ENCODE results near the gene SRGAP3. TPM values are rescaled to one million over a fixed set of nuclear protein-coding genes. Genes with fewer than 3 reads are reported as not detected.
A peak's percentile ranks its signal among the peaks of the same experiment; 100 is the strongest.

Gene SRGAP3
- total RNA-seq, 4 donors from 2014 or later: 13.7 to 27.7 (median 18.5) TPM

DNA sequence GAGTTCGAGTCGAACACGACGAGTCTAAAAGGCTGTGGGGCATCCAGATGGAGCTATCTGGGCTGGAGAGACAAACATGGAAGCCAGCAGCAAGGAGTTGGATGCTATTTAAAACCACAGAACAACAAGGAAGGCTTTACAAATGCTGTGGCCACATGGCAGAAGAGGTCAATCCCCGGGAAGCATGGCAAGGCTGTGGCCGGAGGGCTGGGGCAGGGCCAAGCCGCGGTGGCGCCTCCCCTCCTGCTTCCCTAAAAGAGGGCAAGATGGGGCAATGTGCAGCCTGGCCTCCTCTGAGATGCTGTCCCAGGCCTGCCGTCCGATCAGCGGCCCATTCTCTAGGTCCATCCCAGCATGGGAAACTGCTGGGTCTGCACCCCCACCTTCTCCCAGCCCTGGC is 139.1 kb downstream of the SRGAP3 start:
- no peak for TF ChIP-seq POLR2A (IDR thresholded peaks at IDR 0.05)
- TF ChIP-seq, protein P1, sequence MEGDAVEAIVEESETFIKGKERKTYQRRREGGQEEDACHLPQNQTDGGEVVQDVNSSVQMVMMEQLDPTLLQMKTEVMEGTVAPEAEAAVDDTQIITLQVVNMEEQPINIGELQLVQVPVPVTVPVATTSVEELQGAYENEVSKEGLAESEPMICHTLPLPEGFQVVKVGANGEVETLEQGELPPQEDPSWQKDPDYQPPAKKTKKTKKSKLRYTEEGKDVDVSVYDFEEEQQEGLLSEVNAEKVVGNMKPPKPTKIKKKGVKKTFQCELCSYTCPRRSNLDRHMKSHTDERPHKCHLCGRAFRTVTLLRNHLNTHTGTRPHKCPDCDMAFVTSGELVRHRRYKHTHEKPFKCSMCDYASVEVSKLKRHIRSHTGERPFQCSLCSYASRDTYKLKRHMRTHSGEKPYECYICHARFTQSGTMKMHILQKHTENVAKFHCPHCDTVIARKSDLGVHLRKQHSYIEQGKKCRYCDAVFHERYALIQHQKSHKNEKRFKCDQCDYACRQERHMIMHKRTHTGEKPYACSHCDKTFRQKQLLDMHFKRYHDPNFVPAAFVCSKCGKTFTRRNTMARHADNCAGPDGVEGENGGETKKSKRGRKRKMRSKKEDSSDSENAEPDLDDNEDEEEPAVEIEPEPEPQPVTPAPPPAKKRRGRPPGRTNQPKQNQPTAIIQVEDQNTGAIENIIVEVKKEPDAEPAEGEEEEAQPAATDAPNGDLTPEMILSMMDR (IDR thresholded peaks at IDR 0.05): no peak
- 88 to 92% methylated on average over 12 of the region's 12 CpGs for WGBS, 2 donors
- H3K4me3 ChIP-seq (ENCODE audit: low read depth, poor library complexity, severe bottlenecking): no peak overlapping the region
- no peak for DNase-seq (ENCODE audit: low spot score in 2 of 2)
- intact Hi-C loops (cut with DNase I; ENCODE audit: low total_unique reads): no loop called here

GRCh38 chr3:9109568-9109914 is 139.9 kb downstream of the SRGAP3 start:
- TF ChIP-seq POLR2A (IDR thresholded peaks at IDR 0.05): no peak
- H3K4me3 ChIP-seq (ENCODE audit: low read depth, poor library complexity, severe bottlenecking): no peak overlapping the region

DNA sequence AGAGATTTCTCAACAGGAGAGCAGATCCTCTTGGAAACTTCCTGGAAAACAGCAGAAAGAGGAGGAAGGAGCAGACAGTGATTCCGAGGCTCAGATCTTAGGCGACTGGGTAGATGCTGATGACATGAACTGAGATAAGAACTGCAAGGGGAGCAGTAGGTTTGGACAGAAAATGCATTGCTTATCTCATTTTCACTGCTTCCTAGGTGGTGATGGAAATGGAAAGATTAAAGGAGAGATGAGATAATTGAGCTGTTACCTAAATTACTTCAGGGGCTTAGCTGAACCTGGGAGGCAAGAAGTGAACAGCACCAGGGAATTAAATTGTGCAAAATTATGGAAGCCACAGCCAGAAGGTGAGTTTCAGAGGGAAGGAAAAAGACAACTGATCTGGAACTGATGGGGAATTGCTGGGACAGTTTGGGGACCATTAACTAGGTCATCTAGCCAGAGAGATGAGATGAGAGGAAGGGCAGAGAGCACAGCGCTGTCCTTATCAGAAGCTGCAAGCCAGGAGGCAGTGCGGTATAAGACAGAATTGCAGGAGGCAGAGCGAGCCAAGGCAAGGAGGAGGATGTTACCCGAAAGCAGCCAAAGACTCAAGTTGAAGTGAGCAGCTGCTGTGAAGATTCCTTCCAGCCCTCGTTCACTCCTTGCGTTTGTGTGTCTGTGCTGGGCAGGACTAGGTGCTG is 140.4 kb downstream of the SRGAP3 start:
- no peak for TF ChIP-seq POLR2A (IDR thresholded peaks at IDR 0.05)
- TF ChIP-seq, protein P1 (IDR thresholded peaks at IDR 0.05): no peak
- intact Hi-C loops (cut with DNase I; ENCODE audit: low total_unique reads): no loop called here
- no peak overlapping the region for H3K4me3 ChIP-seq (ENCODE audit: low read depth, poor library complexity, severe bottlenecking)
- whole genome bisulfite sequencing, 2 donors: 78 to 83% methylated on average over 8 of the region's 8 CpGs
- no peak for DNase-seq (ENCODE audit: low spot score in 2 of 2)

More at GRCh38 chr3:9109568-9109914, 139.9 kb downstream of the SRGAP3 start:
- WGBS, 2 donors: 81 to 86% methylated on average over 3 of the region's 3 CpGs
- no peak for DNase-seq (ENCODE audit: low spot score in 2 of 2)
- intact Hi-C loops (cut with DNase I; ENCODE audit: low total_unique reads): no loop called here

DNA sequence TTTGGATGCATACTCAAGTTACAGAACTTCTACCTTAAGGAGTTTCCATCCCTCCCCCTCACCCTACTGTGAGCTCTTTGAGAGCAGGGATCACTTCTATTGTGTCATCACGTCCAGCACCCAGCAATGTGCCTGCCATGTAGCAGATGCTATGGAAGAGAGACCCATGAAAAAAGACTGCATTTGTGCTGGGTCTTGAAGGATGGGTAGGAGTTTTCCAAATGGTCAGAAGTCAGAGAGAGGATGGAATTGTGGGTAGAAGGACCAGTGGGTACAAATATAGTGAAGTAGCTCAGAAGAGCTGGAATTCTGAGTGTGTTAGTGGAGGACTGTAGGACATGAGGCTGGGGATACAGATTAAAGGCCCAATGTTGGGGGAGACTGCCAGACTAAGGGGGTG is 141.7 kb downstream of the SRGAP3 start:
- 96 to 100% methylated on average over 1 of the region's 1 CpG for WGBS, 2 donors
- no peak for TF ChIP-seq POLR2A (IDR thresholded peaks at IDR 0.05)
- TF ChIP-seq, protein P1 (IDR thresholded peaks at IDR 0.05): no peak
- intact Hi-C loops (cut with DNase I; ENCODE audit: low total_unique reads): no loop called here
- no peak for DNase-seq (ENCODE audit: low spot score in 2 of 2)
- no peak overlapping the region for H3K4me3 ChIP-seq (ENCODE audit: low read depth, poor library complexity, severe bottlenecking)

DNA sequence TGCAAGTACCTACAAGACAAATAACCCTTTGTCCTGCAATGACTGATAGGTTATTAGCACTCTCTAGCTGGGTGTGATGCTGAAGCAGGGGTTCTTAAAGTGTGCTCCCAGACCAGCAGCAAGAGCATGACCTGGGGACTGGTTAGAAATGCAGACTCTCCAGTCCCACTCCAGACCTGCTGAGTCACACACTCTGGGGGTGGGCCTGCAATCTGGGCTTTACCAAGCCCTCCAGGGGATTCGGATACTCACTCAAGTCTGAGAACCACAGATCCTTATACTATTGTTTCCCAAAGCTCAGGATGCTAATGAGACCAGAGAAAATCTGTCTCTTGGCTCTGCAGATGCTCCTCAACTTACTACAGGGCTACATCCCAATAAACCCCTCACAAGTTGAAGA is 144.0 kb downstream of the SRGAP3 start:
- peak in 1 of 2 donors; percentile 42 for DNase-seq (ENCODE audit: low spot score in 2 of 2)
- intact Hi-C loops (cut with DNase I; ENCODE audit: low total_unique reads): no loop called here
- no peak overlapping the region for H3K4me3 ChIP-seq (ENCODE audit: low read depth, poor library complexity, severe bottlenecking)
- TF ChIP-seq POLR2A (IDR thresholded peaks at IDR 0.05): no peak
- TF ChIP-seq, protein P1 (IDR thresholded peaks at IDR 0.05): no peak
- WGBS, 2 donors: 71 to 83% methylated on average over 1 of the region's 1 CpG

DNA sequence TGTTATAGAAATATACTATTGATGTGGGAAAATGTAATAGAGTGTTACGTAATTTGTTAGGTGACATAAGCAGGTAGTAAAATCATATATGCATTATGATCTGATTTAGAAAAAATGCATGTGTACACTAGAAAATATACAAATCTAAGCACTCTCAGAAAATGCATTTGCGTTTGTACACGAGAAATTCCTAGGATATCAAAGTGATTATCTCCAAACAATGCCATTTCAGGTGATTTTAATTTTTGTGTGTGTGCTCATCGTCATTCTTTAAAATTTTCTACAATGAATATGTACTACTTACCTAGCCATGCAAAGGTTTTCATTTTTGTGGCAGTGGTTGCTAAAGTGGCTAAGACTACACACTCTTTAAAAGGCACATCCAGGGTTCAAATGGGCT is 145.3 kb downstream of the SRGAP3 start:
- TF ChIP-seq, protein P1 (IDR thresholded peaks at IDR 0.05): no peak
- TF ChIP-seq POLR2A (IDR thresholded peaks at IDR 0.05): no peak
- WGBS, 2 donors: 95 to 97% methylated on average over 4 of the region's 4 CpGs
- intact Hi-C loops (cut with DNase I; ENCODE audit: low total_unique reads): no loop called here
- H3K4me3 ChIP-seq (ENCODE audit: low read depth, poor library complexity, severe bottlenecking): no peak overlapping the region
- no peak for DNase-seq (ENCODE audit: low spot score in 2 of 2)

Measured in lower leg skin (tissue), 4 donors.